Peyer's patch (tissue), 4 donors: ENCODE results near the gene LCE5A.

Experiments
- POLR2A ChIP-seq, 2 donors: fragments of 450-650 bp; IDR thresholded peaks; one replicate each; pipeline ENCODE4 v1.5.1; 2017; ENCODE audit warnings: antibody characterized with exemption in 2 of 2, mild to moderate bottlenecking in 2 of 2, moderate library complexity in 2 of 2
- TF ChIP-seq, protein P1 (sequence below), 6 experiments: fragments of 450-650 bp in 4 of 6; fragments of 200-600 bp in 2 of 6; sonication (generic) in 1 of 6; IDR thresholded peaks; one replicate each; pipeline ENCODE4 v1.5.1; 2017 to 2019; ENCODE audit warnings: antibody characterized with exemption in 6 of 6, mild to moderate bottlenecking in 3 of 6, moderate library complexity in 1 of 6

DNA sequence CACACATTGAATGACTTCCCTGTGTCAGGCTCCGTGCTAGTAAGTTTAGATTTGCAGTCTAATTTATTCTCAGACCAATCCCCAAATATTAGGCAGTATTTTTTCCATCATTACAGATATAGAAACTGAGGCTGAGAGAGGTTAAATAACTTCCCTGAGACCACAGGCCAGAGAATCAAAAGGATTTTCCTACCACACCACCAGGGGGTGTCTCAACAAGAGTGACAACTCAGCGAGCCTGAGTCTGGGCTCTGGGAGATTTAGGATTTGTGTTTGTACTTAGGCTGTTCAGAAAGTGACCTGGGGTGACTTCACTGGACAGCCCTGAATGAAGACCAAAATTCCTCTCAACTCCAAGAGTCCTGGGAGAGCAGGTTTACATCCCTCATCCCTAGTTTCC lies 13.3 kb upstream of the LCE5A start:
- TF ChIP-seq, protein P1, sequence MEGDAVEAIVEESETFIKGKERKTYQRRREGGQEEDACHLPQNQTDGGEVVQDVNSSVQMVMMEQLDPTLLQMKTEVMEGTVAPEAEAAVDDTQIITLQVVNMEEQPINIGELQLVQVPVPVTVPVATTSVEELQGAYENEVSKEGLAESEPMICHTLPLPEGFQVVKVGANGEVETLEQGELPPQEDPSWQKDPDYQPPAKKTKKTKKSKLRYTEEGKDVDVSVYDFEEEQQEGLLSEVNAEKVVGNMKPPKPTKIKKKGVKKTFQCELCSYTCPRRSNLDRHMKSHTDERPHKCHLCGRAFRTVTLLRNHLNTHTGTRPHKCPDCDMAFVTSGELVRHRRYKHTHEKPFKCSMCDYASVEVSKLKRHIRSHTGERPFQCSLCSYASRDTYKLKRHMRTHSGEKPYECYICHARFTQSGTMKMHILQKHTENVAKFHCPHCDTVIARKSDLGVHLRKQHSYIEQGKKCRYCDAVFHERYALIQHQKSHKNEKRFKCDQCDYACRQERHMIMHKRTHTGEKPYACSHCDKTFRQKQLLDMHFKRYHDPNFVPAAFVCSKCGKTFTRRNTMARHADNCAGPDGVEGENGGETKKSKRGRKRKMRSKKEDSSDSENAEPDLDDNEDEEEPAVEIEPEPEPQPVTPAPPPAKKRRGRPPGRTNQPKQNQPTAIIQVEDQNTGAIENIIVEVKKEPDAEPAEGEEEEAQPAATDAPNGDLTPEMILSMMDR (IDR thresholded peaks at IDR 0.05), result peak in 4 of 6 experiments; percentile 22 to 52 (median 42)
- TF ChIP-seq POLR2A (IDR thresholded peaks at IDR 0.05), result no peak
